ENCODE measurements around the gene ZNF507.
"Not testable (repeated sequence)": the region's sequence is repeated elsewhere in the genome, so short reads cannot be mapped to it uniquely, and the experiment has no call there.

ZNF507 gene

GRCh38 chr19:32372726-32373517 is 27.5 kb downstream of the ZNF507 start:
- Mint-ChIP-seq H3K27ac (peak overlapping the region; percentile 82), H3K4me3 (no peak overlapping the region), H3K4me1 (peaks cover 17% of the 10 kb centered on the region), H3K36me3 (ENCODE audit: low read depth) (peaks cover 95% of the 10 kb centered on the region), H3K27me3 (ENCODE audit: low read depth, poor library complexity) (no peaks in the 10 kb centered on the region), H3K9me3 (peaks cover 15% of the 10 kb centered on the region)
- no peak for DNase-seq
- no peak for TF ChIP-seq CTCF (IDR thresholded peaks at IDR 0.05)

DNA sequence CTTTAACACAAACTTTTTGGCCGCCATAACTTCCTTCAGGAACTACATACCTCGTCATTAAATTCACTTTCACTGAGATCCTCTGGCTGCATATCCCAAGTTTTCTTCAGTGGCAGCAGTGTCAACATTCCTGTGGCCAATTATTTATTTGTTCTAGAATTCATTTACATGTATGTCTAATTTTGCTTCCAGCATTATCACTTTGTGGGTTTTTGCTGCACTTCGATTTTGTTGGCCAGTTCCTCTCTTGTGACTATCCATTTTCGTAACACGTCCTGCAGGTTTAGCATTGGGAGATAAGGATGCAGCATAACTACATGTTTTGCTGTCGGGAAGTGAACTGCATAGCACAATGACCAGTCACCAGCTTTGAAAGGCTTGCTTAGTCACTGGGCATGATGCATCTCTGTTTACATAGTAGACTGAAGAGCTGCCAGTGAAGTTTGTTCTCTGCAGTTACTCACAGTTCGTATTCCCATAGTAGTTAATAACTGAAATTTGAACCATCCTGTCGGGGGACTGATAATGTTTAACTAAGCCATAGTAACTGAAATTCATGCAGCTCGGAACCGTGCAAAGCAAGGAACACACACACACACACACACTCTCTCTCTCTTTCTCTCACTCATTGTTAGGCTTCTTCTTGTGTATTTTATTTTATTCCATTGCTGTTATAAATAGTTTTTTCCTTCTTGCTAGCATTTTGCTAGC is 28.3 kb downstream of the ZNF507 start:
- no peak for TF ChIP-seq CTCF (IDR thresholded peaks at IDR 0.05)
- Mint-ChIP-seq H3K4me3 (no peak overlapping the region), H3K27ac (peak overlapping the region; percentile 82), H3K4me1 (peaks cover 24% of the 10 kb centered on the region), H3K9me3 (peaks cover 15% of the 10 kb centered on the region), H3K27me3 (ENCODE audit: low read depth, poor library complexity) (no peaks in the 10 kb centered on the region), H3K36me3 (ENCODE audit: low read depth) (peaks cover 90% of the 10 kb centered on the region)
- no peak for DNase-seq

DNA sequence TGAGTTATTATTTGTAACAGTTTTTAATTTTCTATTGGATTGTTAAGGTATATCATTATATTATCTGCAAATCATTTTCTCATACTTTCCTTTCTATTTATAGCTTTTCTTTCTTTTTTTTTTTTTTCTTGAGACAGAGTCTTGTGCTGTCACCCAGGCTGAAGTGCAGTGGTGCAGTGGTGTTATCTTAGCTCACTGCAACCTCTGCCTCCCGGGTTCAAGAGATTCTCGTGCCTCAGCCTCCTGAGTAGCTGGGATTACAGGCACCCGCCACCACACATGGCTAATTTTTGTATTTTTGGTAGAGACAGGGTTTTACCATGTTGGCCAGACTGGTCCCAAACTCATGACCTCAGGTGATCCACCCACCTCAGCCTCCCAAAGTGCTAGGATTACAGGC is 29.0 kb downstream of the ZNF507 start:
- H3K4me3 Mint-ChIP-seq; H3K27me3 Mint-ChIP-seq (ENCODE audit: low read depth, poor library complexity); H3K27ac Mint-ChIP-seq; DNase-seq: not testable (repeated sequence)
- peaks cover 15% of the 10 kb centered on the region for H3K9me3 Mint-ChIP-seq
- peaks cover 26% of the 10 kb centered on the region for H3K4me1 Mint-ChIP-seq
- peaks cover 86% of the 10 kb centered on the region for H3K36me3 Mint-ChIP-seq (ENCODE audit: low read depth)

- H3K27me3 Mint-ChIP-seq (ENCODE audit: low read depth, poor library complexity); DNase-seq; H3K4me3 Mint-ChIP-seq; H3K27ac Mint-ChIP-seq: not testable (repeated sequence)
- TF ChIP-seq CTCF (IDR thresholded peaks at IDR 0.05), result peak; percentile 33
- peaks cover 26% of the 10 kb centered on the region for H3K4me1 Mint-ChIP-seq
- peaks cover 12% of the 10 kb centered on the region for H3K9me3 Mint-ChIP-seq
- H3K36me3 Mint-ChIP-seq (ENCODE audit: low read depth), result peaks cover 78% of the 10 kb centered on the region
Observed at GRCh38 chr19:32377088-32377487, 31.7 kb downstream of the ZNF507 start.

- peaks cover 14% of the 10 kb centered on the region for H3K4me1 Mint-ChIP-seq
- no peak overlapping the region for H3K4me3 Mint-ChIP-seq
- H3K9me3 Mint-ChIP-seq, result peaks cover 6% of the 10 kb centered on the region
- H3K27ac Mint-ChIP-seq, result no peak overlapping the region
- DNase-seq, result no peak
- TF ChIP-seq CTCF (IDR thresholded peaks at IDR 0.05), result no peak
- no peaks in the 10 kb centered on the region for H3K27me3 Mint-ChIP-seq (ENCODE audit: low read depth, poor library complexity)
- peaks cover 65% of the 10 kb centered on the region for H3K36me3 Mint-ChIP-seq (ENCODE audit: low read depth)
Observed at GRCh38 chr19:32380269-32380668, 34.9 kb downstream of the ZNF507 start.

DNA sequence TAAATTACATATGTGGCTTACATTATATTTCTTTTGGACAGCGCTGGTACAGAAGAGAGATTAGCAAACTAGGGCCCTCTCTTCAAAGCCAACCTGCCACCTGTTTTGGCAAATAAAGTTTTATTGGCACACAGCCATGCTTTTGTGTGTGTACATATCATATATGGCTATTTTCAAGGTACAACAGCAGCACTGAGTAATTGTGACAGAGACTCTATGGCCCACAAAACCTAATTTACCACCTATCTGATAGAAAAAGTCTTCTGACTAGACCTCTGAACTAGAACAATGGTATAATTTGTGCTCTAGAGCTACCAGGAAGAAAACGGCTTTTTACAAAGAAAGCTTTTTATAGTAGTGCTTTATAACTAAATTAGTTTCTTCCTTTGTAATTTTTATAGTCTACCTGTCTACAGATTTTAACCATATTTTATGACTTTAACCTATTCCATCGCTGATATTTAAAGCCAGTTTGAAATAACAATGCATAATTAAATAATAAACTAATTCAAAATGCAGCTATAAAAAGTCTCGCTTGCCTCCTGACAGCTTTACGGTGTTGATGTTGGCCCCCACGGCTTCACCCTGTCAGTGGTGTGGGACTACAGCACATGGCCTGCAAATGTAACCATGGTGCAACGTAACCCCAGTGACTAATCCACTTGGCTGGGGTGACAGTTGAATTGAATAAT is 42.4 kb downstream of the ZNF507 start:
- DNase-seq, result no peak
- Mint-ChIP-seq H3K27me3 (ENCODE audit: low read depth, poor library complexity) (peaks cover 3% of the 10 kb centered on the region), H3K4me1 (peaks cover 7% of the 10 kb centered on the region), H3K9me3 (no peaks in the 10 kb centered on the region), H3K27ac (peak overlapping the region; percentile 71), H3K36me3 (ENCODE audit: low read depth) (peaks cover 16% of the 10 kb centered on the region), H3K4me3 (no peak overlapping the region)
- no peak for TF ChIP-seq CTCF (IDR thresholded peaks at IDR 0.05)
